Transverse colon (tissue), 4 donors: ENCODE measurements around the gene RTEL1. TPM values are rescaled to one million over a fixed set of nuclear protein-coding genes. Genes with fewer than 3 reads are reported as not detected.

Experiments used
- DNase-seq: peaks from one replicate; pipeline ENCODE4 v3.0.0-alpha.2; 2019
- H3K27ac ChIP-seq, 4 donors: fragments of 200-600 bp; sonication (generic); 2 replicates each; pipeline ENCODE4 v1.5.1; 2016 to 2018; ENCODE audit warnings: inconsistent platforms in 4 of 4
- H3K27me3 ChIP-seq: fragments of 200-600 bp; sonication (generic); 2 replicates; pipeline ENCODE4 v1.5.1; 2017; ENCODE audit warnings: inconsistent platforms
- H3K36me3 ChIP-seq, 4 donors: fragments of 200-600 bp; sonication (generic); 2 replicates each; pipeline ENCODE4 v1.5.1; 2017 to 2019; ENCODE audit warnings: inconsistent platforms in 4 of 4
- H3K4me1 ChIP-seq, 4 donors: fragments of 200-600 bp; sonication (generic); 2 replicates each; pipeline ENCODE4 v1.5.1; 2017 to 2020; ENCODE audit warnings: inconsistent platforms in 4 of 4
- H3K4me3 ChIP-seq, 4 donors: fragments of 200-600 bp; sonication (generic); 1 replicate in 1 of 4; 2 replicates in 3 of 4; pipeline versions ENCODE4 v1.5.1 to v1.6.1; 2017 to 2019; ENCODE audit warnings: inconsistent platforms in 4 of 4
- H3K9me3 ChIP-seq, 2 donors: fragments of 200-600 bp; sonication (generic); 2 replicates each; pipeline ENCODE4 v1.5.1; 2017 to 2019; ENCODE audit warnings: inconsistent platforms in 2 of 2
- CTCF ChIP-seq, 5 experiments: fragments of 200-600 bp in 3 of 5; fragments of 450-650 bp in 2 of 5; sonication (generic) in 3 of 5; IDR thresholded peaks; 1 replicate in 2 of 5; 2 replicates in 3 of 5; pipeline ENCODE4 v1.5.1; 2016 to 2017; ENCODE audit warnings: antibody characterized with exemption in 5 of 5, inconsistent platforms in 3 of 5, mild to moderate bottlenecking in 2 of 5, moderate library complexity in 1 of 5
- EP300 ChIP-seq: sonication (generic); formaldehyde crosslinking; IDR thresholded peaks from one replicate; pipeline ENCODE4 v1.6.1; 2017; ENCODE audit warnings: antibody characterized with exemption, low read depth
- POLR2A ChIP-seq: fragments of 450-650 bp; IDR thresholded peaks from one replicate; pipeline ENCODE4 v1.6.1; 2016; ENCODE audit warnings: antibody characterized with exemption, mild to moderate bottlenecking, moderate library complexity
- POLR2AphosphoS5 ChIP-seq, 3 donors: sonication (generic); formaldehyde crosslinking; IDR thresholded peaks; one replicate each; pipeline ENCODE4 v1.6.1; 2016; ENCODE audit warnings: antibody characterized with exemption in 3 of 3
- WGBS, 2 donors: methylation state at CpG; one replicate each; pipeline ENCODE4 v1.1.5; 2018; ENCODE audit warnings: low coverage in 1 of 2; 5-methylcytosine and 5-hydroxymethylcytosine counted together
- in situ Hi-C, 4 donors: fragments of 200-750 bp; cut with MboI; loops; one replicate each; pipeline versions ENCODE4 v1.15.0 to v1.15.1; 2017; ENCODE audit warnings: low sequenced_read_pairs in 3 of 4, low pct_ligation_motif_present in 1 of 4, low pct_unique_long_range_greater_than_20kb in 1 of 4
- intact Hi-C: fragments of 100-400 bp; cut with DNase I; formaldehyde crosslinking; loops from one replicate; pipeline ENCODE4 v1.15.1; 2023; ENCODE audit warnings: low total_unique reads
- total RNA-seq, 4 donors: library from RNA; depleted of rRNA; stranded (reverse); fragments of >200 nt; gene quantifications; one replicate each; pipeline ENCODE4 v1.1.0, GENCODE V29; 2016

The RTEL1 gene
- total RNA-seq, 4 donors from 2014 or later: 18.8 to 84.9 (median 24.1) TPM

- H3K9me3 ChIP-seq: no peaks in the 10 kb centered on the region
- intact Hi-C loops: no loop called here
- no peaks in the 10 kb centered on the region for H3K36me3 ChIP-seq
- no peak for DNase-seq
- no peak for TF ChIP-seq POLR2AphosphoS5 (IDR thresholded peaks at IDR 0.05)
- TF ChIP-seq EP300: no peak
- TF ChIP-seq CTCF (IDR thresholded peaks at IDR 0.05): no peak
- no peak for TF ChIP-seq POLR2A
- no peak overlapping the region for H3K27ac ChIP-seq
- in situ Hi-C loops: no loop called here
- peaks cover 28 to 38% (median 34%) of the 10 kb centered on the region in 4 donors for H3K4me1 ChIP-seq
- H3K4me3 ChIP-seq: no peak overlapping the region
- H3K27me3 ChIP-seq: no peaks in the 10 kb centered on the region
- 90 to 94% methylated on average over 5 to 25 of the region's 25 CpGs for WGBS, 2 donors
These were observed 76.2 kb downstream of the RTEL1 start for GRCh38 chr20:63734111-63734945.

GRCh38 chr20:63734946-63735858 lies 77.1 kb downstream of the RTEL1 start:
- intact Hi-C loops (no loop called here), in situ Hi-C loops (no loop called here)
- 92 to 94% methylated on average over 10 to 34 of the region's 48 CpGs for WGBS, 2 donors
- no peaks in the 10 kb centered on the region for H3K9me3 ChIP-seq
- no peak for DNase-seq
- TF ChIP-seq POLR2AphosphoS5 (IDR thresholded peaks at IDR 0.05): no peak
- no peak for TF ChIP-seq CTCF (IDR thresholded peaks at IDR 0.05)
- TF ChIP-seq EP300: no peak
- TF ChIP-seq POLR2A: no peak
- H3K27ac ChIP-seq: peak overlapping the region in 1 of 4 donors; percentile 93
- H3K4me3 ChIP-seq: no peak overlapping the region
- H3K27me3 ChIP-seq: no peaks in the 10 kb centered on the region
- H3K4me1 ChIP-seq: peaks cover 28 to 39% (median 34%) of the 10 kb centered on the region in 4 donors
- no peaks in the 10 kb centered on the region for H3K36me3 ChIP-seq

- intact Hi-C loops (no loop called here), in situ Hi-C loops (no loop called here)
- Histone ChIP-seq H3K36me3 (no peaks in the 10 kb centered on the region), H3K27me3 (no peaks in the 10 kb centered on the region), H3K4me1 (peaks cover 30 to 48% (median 41%) of the 10 kb centered on the region in 4 donors), H3K4me3 (peak within 1 kb of the TSS; percentile 9 to 52 (median 26)), H3K9me3 (no peaks in the 10 kb centered on the region), H3K27ac (peak within 1 kb of the TSS; percentile 59 to 93 (median 82))
- DNase-seq: peak; percentile 83
- TF ChIP-seq CTCF (IDR thresholded peaks at IDR 0.05): no peak
- peak; percentile 16 for TF ChIP-seq POLR2A
- TF ChIP-seq POLR2AphosphoS5 (IDR thresholded peaks at IDR 0.05): peak in 1 of 3 donors; percentile 26
- 40 to 51% methylated on average over 1 to 28 of the region's 31 CpGs for WGBS, 2 donors
These were observed 78.0 kb downstream of the RTEL1 start, which contains the start of gene LIME1 for GRCh38 chr20:63735859-63736718. TSS of gene LIME1 (plus strand) at chr20:63736664. CDS start at chr20:63737550, 886 bp downstream.
